Measurements from ENCODE around the gene DNASE2B.
"Not testable (repeated sequence)": the region's sequence is repeated elsewhere in the genome, so short reads cannot be mapped to it uniquely, and the experiment has no call there.

DNASE2B gene

DNA sequence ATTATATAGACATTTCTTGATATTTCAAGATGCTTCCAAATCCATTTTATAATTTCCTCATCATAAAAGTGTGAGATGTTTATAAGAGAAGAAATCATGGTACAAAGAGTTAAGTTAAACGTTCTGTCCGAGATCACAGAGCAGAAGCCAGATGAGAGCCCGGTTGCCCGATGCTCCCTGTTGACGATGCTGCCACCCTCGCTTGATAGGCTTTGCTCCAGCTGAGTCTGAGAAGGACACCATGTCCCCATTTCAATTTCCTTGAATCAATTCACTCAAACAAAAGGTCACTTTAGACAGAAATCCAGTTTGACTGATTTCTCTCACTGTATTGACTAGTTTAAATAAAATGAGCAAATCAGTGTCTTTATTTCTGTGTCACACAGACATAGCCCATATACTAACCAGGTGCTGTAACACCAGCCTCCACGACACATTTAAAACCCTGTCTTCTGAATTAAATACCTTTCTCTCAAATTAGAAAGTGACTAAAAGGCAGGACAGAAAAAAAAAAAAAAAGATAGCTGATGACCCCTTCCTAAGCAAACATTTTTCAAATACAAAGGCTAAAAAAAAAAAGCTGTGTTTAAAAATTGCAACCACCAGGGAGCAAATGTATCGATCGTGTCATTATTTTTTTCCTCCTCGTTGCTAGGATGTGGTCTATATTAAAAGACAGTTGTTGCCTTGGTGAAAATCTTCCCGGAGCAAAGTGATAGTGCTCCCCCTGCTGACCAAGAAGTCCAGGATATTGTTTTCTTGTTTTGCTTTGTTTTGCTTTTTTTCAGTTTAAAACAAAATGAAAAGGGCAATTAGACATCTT, 35.2 kb downstream of the DNASE2B start:
- DNase-seq (ENCODE audit: low spot score in 2 of 2): peak; percentile 65 to 73
- Histone ChIP-seq H3K4me1 (peaks cover 10% of the 10 kb centered on the region), H3K4me3 (0 out of 2 replicates have a peak overlapping the region, but pooled peaks have one; percentile 7), H3K36me3 (replicated peaks) (no peaks in the 10 kb centered on the region), H3K9me3 (no peaks in the 10 kb centered on the region; the same call in 1 of the 2 replicates), H3K27me3 (ENCODE audit: low read depth) (no peaks in the 10 kb centered on the region)
- in situ Hi-C loops (cut with MboI; ENCODE audit: low sequenced_read_pairs): loop anchor here (25.0 kb wide), 4 partner anchors 179 to 521 kb away; no protein-coding TSS in a partner anchor

DNA sequence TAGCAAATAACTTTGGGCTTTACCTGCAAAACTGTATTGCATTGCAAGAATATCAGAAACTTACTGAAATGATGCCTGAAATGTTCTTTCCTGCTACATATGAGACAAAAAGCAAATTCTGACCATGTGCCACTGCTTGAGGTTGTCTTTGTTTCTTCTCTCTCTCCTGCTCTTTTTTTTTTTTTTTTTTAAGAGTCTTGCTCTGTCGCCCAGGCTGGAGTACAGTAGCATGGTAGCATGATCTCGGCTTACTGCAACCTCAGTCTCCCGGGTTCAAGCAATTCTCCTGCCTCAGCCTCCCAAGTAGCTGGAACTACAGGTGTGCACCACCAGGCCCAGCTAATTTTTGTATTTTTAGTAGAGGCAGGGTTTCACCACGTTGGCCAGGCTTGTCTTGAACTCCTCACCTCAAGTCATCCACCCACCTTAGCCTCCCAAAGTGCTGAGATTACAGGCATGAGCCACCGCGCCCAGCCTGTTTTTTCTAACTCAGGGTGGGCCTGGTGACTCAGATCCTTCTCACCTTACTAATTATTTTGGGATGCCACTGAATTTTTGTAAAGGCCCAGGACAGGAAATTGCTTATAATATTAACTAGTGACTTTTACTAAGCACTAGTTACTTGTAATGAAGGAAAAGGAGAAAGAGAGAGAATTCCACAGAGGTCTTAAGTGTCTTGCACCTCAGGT, 35.9 kb downstream of the DNASE2B start:
- Histone ChIP-seq H3K4me3 (no peak overlapping the region), H3K36me3 (replicated peaks) (no peaks in the 10 kb centered on the region), H3K27me3 (ENCODE audit: low read depth) (no peaks in the 10 kb centered on the region), H3K4me1 (peaks cover 10% of the 10 kb centered on the region), H3K9me3 (no peaks in the 10 kb centered on the region; the same call in 1 of the 2 replicates)
- DNase-seq (ENCODE audit: low spot score in 2 of 2): no peak
- in situ Hi-C loops (cut with MboI; ENCODE audit: low sequenced_read_pairs): loop anchor here (25.0 kb wide), 4 partner anchors 178 to 522 kb away; no protein-coding TSS in a partner anchor

- H3K4me1 ChIP-seq: peaks cover 10% of the 10 kb centered on the region
- H3K9me3 ChIP-seq: no peaks in the 10 kb centered on the region; the same call in 1 of the 2 replicates
- in situ Hi-C loops (cut with MboI; ENCODE audit: low sequenced_read_pairs): loop anchor here (25.0 kb wide), 4 partner anchors 177 to 523 kb away; no protein-coding TSS in a partner anchor
These were observed 36.7 kb downstream of the DNASE2B start for GRCh38 chr1:84434801-84435549.

DNA sequence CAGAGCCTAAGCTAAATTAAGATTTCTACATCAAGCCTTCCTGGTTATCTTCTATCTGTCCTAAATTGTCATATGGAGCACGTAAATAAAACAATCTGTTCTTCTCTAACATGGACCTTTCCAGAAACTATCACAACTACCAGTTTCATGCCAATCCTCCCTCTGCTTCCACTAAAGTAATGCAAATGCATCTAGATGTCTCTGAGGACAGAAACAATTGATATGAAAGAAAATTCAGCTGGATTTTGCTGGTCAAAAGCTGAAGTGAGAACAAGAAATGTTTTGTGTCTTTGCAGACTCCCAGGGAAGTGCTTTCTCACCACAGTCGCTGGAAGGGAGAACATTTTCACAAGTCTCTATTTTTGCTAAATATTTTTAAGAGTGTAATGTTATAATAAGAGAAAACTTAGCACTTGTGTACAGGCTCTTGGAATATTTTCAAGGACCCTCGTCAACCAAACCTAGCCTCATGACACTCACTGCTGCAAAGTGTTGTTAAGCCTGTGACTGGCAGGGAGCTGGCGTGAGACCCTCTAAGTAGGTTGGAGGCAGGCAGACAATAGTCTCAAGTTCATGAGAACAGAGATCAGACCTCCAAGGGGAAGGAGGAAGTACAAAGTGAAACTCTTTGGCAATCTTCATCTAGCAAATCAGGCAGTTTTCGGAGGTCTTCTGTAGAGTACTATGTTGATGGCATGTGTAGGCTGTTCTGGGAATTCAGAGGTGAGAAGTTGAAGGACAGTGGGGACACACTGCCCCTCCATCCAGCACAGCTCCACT, 38.8 kb downstream of the DNASE2B start:
- in situ Hi-C loops (cut with MboI; ENCODE audit: low sequenced_read_pairs): loop anchor here (25.0 kb wide), 4 partner anchors 175 to 525 kb away; no protein-coding TSS in a partner anchor
- peaks cover 10% of the 10 kb centered on the region for H3K4me1 ChIP-seq

More at GRCh38 chr1:84434801-84435549, 36.7 kb downstream of the DNASE2B start:
- H3K36me3 ChIP-seq (replicated peaks): no peaks in the 10 kb centered on the region
- H3K27me3 ChIP-seq (ENCODE audit: low read depth): no peaks in the 10 kb centered on the region
- no peak for DNase-seq (ENCODE audit: low spot score in 2 of 2)
- H3K4me3 ChIP-seq: no peak overlapping the region

GRCh38 chr1:84442256-84442655, 44.0 kb downstream of the DNASE2B start:
- H3K36me3 ChIP-seq (replicated peaks): no peaks in the 10 kb centered on the region
- peak in 1 of 2 experiments; percentile 19 for DNase-seq (ENCODE audit: low spot score in 2 of 2)
- peaks cover 3% of the 10 kb centered on the region; the same call in 1 of the 2 replicates for H3K27me3 ChIP-seq (ENCODE audit: low read depth)
- 0 out of 2 replicates have a peak, but pooled peaks cover under 1% of the 10 kb centered on the region for H3K4me1 ChIP-seq
- no peak overlapping the region for H3K4me3 ChIP-seq
- no peaks in the 10 kb centered on the region for H3K9me3 ChIP-seq
- in situ Hi-C loops (cut with MboI; ENCODE audit: low sequenced_read_pairs): loop anchor here (25.0 kb wide), 4 partner anchors 170 to 530 kb away; no protein-coding TSS in a partner anchor

More for the DNA sequence above, 38.8 kb downstream of the DNASE2B start:
- Histone ChIP-seq H3K36me3 (replicated peaks) (no peaks in the 10 kb centered on the region), H3K9me3 (no peaks in the 10 kb centered on the region), H3K27me3 (ENCODE audit: low read depth) (no peaks in the 10 kb centered on the region), H3K4me3 (no peak overlapping the region)
- peak in 1 of 2 experiments; percentile 7 for DNase-seq (ENCODE audit: low spot score in 2 of 2)

GRCh38 chr1:84442747-84443646, 44.7 kb downstream of the DNASE2B start:
- H3K36me3 ChIP-seq (replicated peaks); H3K9me3 ChIP-seq; DNase-seq (ENCODE audit: low spot score in 2 of 2); H3K4me1 ChIP-seq; H3K4me3 ChIP-seq; H3K27me3 ChIP-seq (ENCODE audit: low read depth): not testable (repeated sequence)
- in situ Hi-C loops (cut with MboI; ENCODE audit: low sequenced_read_pairs): loop anchor here (25.0 kb wide), 4 partner anchors 169 to 531 kb away; no protein-coding TSS in a partner anchor

GRCh38 chr1:84448704-84449103, 50.4 kb downstream of the DNASE2B start:
- not testable (repeated sequence) for H3K36me3 ChIP-seq (replicated peaks); H3K4me3 ChIP-seq; H3K4me1 ChIP-seq; H3K9me3 ChIP-seq; H3K27me3 ChIP-seq (ENCODE audit: low read depth); DNase-seq (ENCODE audit: low spot score in 2 of 2)
- in situ Hi-C loops (cut with MboI; ENCODE audit: low sequenced_read_pairs): loop anchor here (25.0 kb wide), 4 partner anchors 164 to 536 kb away; no protein-coding TSS in a partner anchor

GRCh38 chr1:84450910-84451309, 52.6 kb downstream of the DNASE2B start:
- in situ Hi-C loops (cut with MboI; ENCODE audit: low sequenced_read_pairs): no loop called here
- H3K4me1 ChIP-seq: no peaks in the 10 kb centered on the region
- no peaks in the 10 kb centered on the region for H3K36me3 ChIP-seq (replicated peaks)
- no peaks in the 10 kb centered on the region; the same call in 1 of the 2 replicates for H3K9me3 ChIP-seq
- DNase-seq (ENCODE audit: low spot score in 2 of 2): no peak
- H3K27me3 ChIP-seq (ENCODE audit: low read depth): no peaks in the 10 kb centered on the region
- H3K4me3 ChIP-seq: no peak overlapping the region

GRCh38 chr1:84452436-84452835, 54.2 kb downstream of the DNASE2B start:
- in situ Hi-C loops (cut with MboI; ENCODE audit: low sequenced_read_pairs): no loop called here
- Histone ChIP-seq H3K4me3 (no peak overlapping the region), H3K27me3 (ENCODE audit: low read depth) (0 out of 2 replicates have a peak, but pooled peaks cover 3% of the 10 kb centered on the region), H3K9me3 (no peaks in the 10 kb centered on the region; the same call in 1 of the 2 replicates), H3K4me1 (no peaks in the 10 kb centered on the region), H3K36me3 (replicated peaks) (no peaks in the 10 kb centered on the region)
- no peak for DNase-seq (ENCODE audit: low spot score in 2 of 2)

DNA sequence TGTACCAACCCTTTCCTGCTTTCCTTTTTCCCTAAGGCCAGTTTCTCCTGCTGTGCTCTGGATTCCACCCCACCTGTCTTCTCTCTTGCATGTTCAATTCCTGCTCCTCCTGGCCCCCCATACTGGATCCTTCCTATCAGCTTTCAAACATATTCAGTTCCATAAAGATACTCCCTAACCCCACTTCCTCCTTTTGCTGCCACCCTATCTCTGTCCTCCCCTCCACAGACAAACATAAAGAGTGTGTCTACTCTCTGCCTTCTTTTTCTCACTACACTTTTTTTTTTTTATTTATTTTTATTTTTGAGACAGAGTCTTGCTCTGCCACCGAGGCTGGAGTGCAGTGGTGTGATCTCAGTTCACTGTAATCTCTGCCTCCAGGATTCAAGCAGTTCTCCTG, 63.8 kb downstream of the DNASE2B start:
- no peak for DNase-seq (ENCODE audit: low spot score in 2 of 2)
- Histone ChIP-seq H3K36me3 (replicated peaks) (no peaks in the 10 kb centered on the region), H3K4me3 (no peak overlapping the region), H3K27me3 (ENCODE audit: low read depth) (peaks cover 11% of the 10 kb centered on the region; the same call in 1 of the 2 replicates), H3K4me1 (no peaks in the 10 kb centered on the region), H3K9me3 (no peaks in the 10 kb centered on the region)
- in situ Hi-C loops (cut with MboI; ENCODE audit: low sequenced_read_pairs): no loop called here
